SH-SY5Y (cell line): ENCODE results near the gene TBPL2.

Experiments
- GATA2 ChIP-seq: IDR thresholded peaks from 2 replicates; pipeline ENCODE4 v1.6.1; 2011; ENCODE audit warnings: mild to moderate bottlenecking, low read depth, low read length
- GATA3 ChIP-seq: IDR thresholded peaks from 2 replicates; pipeline ENCODE4 v1.6.1; 2011; ENCODE audit warnings: low read depth, mild to moderate bottlenecking, low read length, moderate library complexity

- TF ChIP-seq GATA2: no peak
- no peak for TF ChIP-seq GATA3
Observed at GRCh38 chr14:55451398-55451797, 11.0 kb upstream of the TBPL2 start.
